HG03159 (cell line): ENCODE measurements around the gene KIF26B.
"Not testable (repeated sequence)": the region's sequence is repeated elsewhere in the genome, so short reads cannot be mapped to it uniquely, and the experiment has no call there.

Experiments
- ATAC-seq: cut with Tn5 transposase; IDR thresholded peaks from one replicate; pipeline ENCODE4 v1.9.1; 2021; ENCODE audit warnings: mild to moderate bottlenecking, moderate library complexity; ENCODE audit not compliant: unreplicated experiment

The KIF26B gene

DNA sequence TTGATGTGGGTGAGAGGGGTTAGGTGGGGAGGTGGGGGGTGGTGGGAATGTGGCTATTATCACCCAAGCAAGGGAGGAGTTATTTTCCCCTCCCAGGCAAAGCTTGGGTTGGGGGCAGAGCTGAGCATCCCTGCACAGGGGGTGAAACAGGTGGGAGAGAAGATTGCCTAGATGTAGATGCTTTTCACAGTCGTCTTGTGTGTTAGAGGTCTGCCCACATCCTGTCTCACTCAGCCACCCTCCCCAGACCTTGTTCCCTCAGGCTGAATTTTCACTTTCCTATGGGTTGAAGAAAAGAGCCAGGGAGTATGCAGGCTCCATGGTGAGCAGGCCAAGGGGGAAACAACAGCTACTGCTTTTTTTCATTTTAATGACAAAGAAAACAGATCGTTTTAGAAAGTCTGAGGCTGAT, 223.5 kb downstream of the KIF26B start:
- no peak for ATAC-seq

- no peak for ATAC-seq
Observed at GRCh38 chr1:245378745-245379144, 224.0 kb downstream of the KIF26B start.

GRCh38 chr1:245380790-245381535, 226.2 kb downstream of the KIF26B start:
- no peak for ATAC-seq

DNA sequence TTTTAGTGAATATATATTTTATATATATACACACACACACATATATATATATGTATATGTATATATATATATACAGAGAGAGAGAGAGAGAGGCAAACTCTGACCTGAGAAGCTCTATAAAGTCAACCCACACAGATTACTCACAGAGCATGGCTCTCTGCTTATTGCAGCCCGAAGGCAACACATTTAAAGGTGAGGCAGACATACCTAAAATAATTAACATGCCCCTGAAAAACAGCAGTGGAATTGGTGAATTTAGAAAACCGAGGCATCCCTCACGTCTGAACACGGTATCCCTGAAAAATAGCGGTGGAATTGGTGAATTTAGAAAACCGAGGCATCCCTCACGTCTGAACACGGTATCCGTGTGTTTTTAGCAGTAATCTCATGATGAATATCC, 228.2 kb downstream of the KIF26B start:
- ATAC-seq: no peak

- no peak for ATAC-seq
Observed at GRCh38 chr1:245383396-245384330, 228.9 kb downstream of the KIF26B start.

DNA sequence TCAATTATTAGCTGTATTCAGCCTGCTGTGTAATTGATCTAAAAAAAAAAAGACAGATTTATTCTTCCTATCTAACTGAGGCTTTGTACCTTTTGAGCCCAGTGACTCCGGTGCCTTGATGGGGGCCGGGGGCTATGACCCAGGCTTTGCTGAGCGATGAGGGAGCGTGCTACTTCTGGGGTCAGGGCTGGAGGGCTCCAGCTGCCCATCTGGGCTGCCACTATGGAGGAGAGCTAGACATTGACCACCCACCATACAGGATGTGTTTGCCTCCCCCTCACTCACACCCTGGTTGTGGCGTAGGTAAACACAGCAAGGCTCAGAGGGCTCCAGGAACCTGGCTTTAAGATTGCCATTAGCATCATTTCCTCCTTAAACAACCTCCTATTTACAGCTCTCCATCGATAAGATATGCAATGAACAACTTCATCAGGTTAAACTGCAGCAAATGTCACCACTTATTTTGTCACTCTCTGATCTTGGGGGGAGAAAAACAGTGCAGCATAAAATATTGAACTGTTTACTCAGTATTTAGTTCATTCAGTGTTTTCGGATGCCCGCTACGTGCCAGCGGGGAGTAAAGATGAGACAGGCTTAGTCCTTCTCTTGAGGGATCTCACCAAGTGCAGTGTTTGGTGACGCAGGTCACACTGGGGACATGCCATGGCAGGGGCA, 231.6 kb downstream of the KIF26B start:
- no peak for ATAC-seq

- no peak for ATAC-seq
Observed at GRCh38 chr1:245388687-245389086, 233.9 kb downstream of the KIF26B start.

- no peak for ATAC-seq
Observed at GRCh38 chr1:245389873-245390272, 235.1 kb downstream of the KIF26B start.

DNA sequence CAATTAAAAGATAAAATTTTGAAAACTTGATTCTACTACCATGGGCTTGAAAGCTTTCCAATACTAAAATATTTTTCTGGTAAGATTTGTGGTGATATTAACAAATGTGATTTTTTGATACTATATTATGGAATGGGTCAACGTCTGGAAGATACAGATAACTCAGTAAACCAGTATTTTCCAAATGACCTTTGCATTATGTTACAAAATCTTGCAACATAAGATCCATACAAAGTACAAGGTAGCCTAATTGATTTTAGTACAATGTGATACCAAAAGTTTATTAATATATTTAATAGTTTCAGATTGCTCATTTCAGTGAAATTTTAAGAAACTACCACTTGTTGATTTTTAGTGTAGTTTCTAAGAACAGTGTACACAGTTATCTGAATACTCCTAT, 236.2 kb downstream of the KIF26B start:
- ATAC-seq: no peak

DNA sequence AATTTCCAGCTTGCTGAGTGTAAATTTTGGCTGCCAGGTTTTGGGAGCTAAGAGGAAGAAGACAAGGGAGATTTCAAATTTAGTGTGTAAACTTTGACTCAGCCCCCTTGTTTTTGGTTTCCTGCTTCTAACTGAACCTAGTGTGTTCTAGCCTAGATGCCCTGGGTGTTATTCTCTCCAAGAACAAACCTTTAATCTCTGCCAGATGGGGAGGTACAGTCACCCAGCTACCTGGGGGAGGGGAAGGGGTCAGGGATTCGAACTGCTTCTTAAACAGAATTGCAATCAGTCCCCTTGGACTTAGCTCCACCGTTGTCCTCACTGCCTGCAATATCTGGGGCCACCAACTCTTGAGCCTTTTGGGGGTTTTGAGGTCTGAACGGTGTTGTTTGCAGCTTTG, 238.9 kb downstream of the KIF26B start:
- no peak for ATAC-seq

DNA sequence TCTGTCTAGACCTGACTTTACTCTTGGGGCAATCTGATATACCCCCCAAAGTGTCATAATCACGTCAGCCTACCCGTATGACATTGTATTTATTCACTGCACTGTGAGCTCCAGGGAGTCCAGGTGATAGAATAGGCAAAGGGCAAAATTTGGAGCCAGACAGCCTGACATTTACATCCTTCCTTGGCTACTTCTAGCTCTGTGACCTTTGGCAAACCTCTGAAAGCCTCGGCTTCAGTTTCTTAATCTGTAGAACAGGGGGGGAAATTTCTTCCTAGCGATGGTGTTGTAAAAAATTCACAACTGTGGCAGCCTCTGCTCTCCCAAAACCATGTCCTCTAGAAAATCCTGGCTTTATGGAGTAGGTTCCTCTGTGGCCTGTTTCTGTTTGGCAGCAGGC, 240.9 kb downstream of the KIF26B start:
- ATAC-seq: no peak

DNA sequence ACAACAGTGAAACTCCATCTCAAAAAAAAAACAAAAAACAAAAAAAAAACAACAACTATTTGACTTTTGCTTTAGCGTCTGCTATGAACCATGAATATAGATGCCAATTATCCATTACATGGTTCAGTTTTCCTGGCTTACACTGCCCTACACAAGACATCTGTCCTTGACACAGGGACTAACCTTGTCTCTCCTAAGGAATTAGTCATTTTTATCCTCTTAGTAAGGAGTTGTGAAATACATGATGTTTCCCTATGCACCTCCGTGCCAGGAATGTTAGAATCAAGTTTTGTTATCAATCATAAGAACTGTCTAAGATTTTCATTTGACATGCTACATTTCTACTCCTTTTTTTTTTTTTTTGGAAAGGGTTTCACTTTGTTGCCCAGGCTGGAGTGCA, 241.8 kb downstream of the KIF26B start:
- ATAC-seq: no peak

GRCh38 chr1:245397771-245398170, 243.0 kb downstream of the KIF26B start:
- no peak for ATAC-seq

- no peak for ATAC-seq
Observed at GRCh38 chr1:245398180-245398579, 243.4 kb downstream of the KIF26B start.

- ATAC-seq: no peak
Observed at GRCh38 chr1:245401881-245402587, 247.2 kb downstream of the KIF26B start.

GRCh38 chr1:245402998-245403397, 248.2 kb downstream of the KIF26B start:
- ATAC-seq: not testable (repeated sequence)

DNA sequence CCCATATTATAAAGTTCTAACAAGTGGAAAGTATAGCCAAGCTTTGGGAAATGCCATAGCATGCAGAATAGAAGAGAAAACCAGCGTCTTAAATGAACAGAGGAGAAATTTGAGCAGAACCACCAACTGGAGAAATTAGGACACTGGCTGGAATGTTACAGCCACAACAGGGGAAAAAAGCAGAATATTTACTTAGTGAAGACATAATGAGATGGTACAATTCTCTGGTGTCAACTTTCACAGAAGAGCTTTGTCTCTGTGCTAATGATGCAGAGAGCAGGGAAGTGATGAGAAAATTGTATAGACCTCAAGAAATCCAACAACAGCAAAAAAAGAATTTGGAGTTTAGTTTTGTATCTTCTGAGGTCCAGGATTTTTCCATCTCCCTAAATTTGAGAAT, 249.7 kb downstream of the KIF26B start:
- no peak for ATAC-seq

GRCh38 chr1:245404952-245405351, 250.2 kb downstream of the KIF26B start:
- no peak for ATAC-seq

DNA sequence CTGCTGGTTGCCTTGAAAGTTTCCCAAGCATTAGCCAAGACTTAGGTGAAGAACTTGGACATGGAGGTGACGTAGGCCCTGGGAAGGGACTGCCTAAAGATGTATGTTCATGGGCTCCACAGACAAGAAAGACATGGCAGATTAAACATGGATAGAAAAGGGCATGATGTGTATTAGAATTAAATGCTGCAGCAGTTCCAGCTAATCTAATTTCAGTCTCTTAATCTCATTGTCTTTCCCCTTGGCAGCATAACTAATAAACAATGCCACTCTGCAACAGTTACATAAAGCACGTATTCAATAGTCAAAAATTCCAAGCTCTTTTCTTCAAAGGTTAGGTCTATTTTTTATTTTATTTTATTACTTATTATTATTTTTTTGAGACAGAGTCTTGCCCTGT, 251.6 kb downstream of the KIF26B start:
- no peak for ATAC-seq

- ATAC-seq: no peak
Observed at GRCh38 chr1:245407983-245408382, 253.2 kb downstream of the KIF26B start.
